HEK293 (cell line): Measurements from ENCODE around the gene PIK3C2A.
A peak's percentile ranks its signal among the peaks of the same experiment; 100 is the strongest.

ENCODE experiments used
- CTCF ChIA-PET: fragments of 350-600 bp; formaldehyde crosslinking; extraction: SDS; loops from one replicate; lab custom pipeline; 2021; ENCODE audit warnings: antibody characterized with exemption; lab: Yijun Ruan, JAX
- POLR2A ChIA-PET: fragments of 300-600 bp; formaldehyde crosslinking; extraction: SDS; loops from one replicate; lab custom pipeline; 2020; ENCODE audit warnings: antibody characterized with exemption, inconsistent platforms; lab: Yijun Ruan, JAX
- H3K27ac ChIP-seq: fragments of 200-500 bp; sonication (Bioruptor generic); 2 replicates; pipeline ENCODE4 v1.5.1; 2014; ENCODE audit warnings: low read depth, low read length, control low read depth, inconsistent platforms; ENCODE audit errors: extremely low read depth
- H3K36me3 ChIP-seq, 2 experiments: fragments of 200-500 bp in 1 of 2; sonication (Bioruptor generic) in 1 of 2; 1 replicate in 1 of 2; 2 replicates in 1 of 2; pipeline ENCODE4 v1.5.1; 2014 to 2017; ENCODE audit warnings: inconsistent platforms in 2 of 2, low read length in 2 of 2; ENCODE audit not compliant: control insufficient read depth in 2 of 2, insufficient read depth in 1 of 2
- H3K4me1 ChIP-seq: fragments of 200-500 bp; sonication (Bioruptor generic); 2 replicates; pipeline ENCODE4 v1.5.1; 2014; ENCODE audit warnings: mild to moderate bottlenecking, low read length, inconsistent platforms; ENCODE audit not compliant: control insufficient read depth, insufficient read depth
- H3K4me3 ChIP-seq: 2 replicates; pipeline ENCODE4 v1.5.1; 2011; ENCODE audit warnings: low read depth, mild to moderate bottlenecking, control low read depth, low read length, moderate library complexity
- H3K9me3 ChIP-seq: fragments of 200-500 bp; sonication (Bioruptor generic); 2 replicates; pipeline ENCODE4 v1.5.1; 2014; ENCODE audit warnings: low read depth, low read length, inconsistent platforms; ENCODE audit not compliant: control insufficient read depth, insufficient read depth
- BCL11B ChIP-seq: fragments of 450-650 bp; formaldehyde crosslinking; IDR thresholded peaks from 2 replicates; pipeline ENCODE4 v1.5.1; 2016; ENCODE audit warnings: low read depth, missing biosample characterization, missing genetic modification characterization
- GLI4 ChIP-seq: fragments of 450-650 bp; formaldehyde crosslinking; IDR thresholded peaks from 2 replicates; pipeline ENCODE4 v1.5.1; 2016; ENCODE audit warnings: missing biosample characterization, missing genetic modification characterization
- KLF7 ChIP-seq: fragments of 450-650 bp; formaldehyde crosslinking; IDR thresholded peaks from 2 replicates; pipeline ENCODE4 v1.5.1; 2016; ENCODE audit warnings: missing biosample characterization, missing genetic modification characterization, borderline replicate concordance
- SALL2 ChIP-seq: fragments of 450-650 bp; formaldehyde crosslinking; IDR thresholded peaks from 2 replicates; pipeline ENCODE4 v1.5.0; 2017; ENCODE audit warnings: missing biosample characterization, mild to moderate bottlenecking, missing genetic modification characterization, borderline replicate concordance
- SETDB1 ChIP-seq: IDR thresholded peaks from one replicate; pipeline ENCODE4 v1.6.1; 2017; ENCODE audit warnings: mild to moderate bottlenecking, low read length, moderate library complexity, mixed read lengths; ENCODE audit not compliant: insufficient read length
- SP3 ChIP-seq: fragments of 450-650 bp; formaldehyde crosslinking; IDR thresholded peaks from 2 replicates; pipeline ENCODE4 v1.5.1; 2016; ENCODE audit warnings: missing biosample characterization, missing genetic modification characterization
- YY1 ChIP-seq: fragments of 450-650 bp; formaldehyde crosslinking; IDR thresholded peaks from 2 replicates; pipeline ENCODE4 v1.5.1; 2018; ENCODE audit warnings: missing biosample characterization, missing genetic modification characterization
- ZBTB21 ChIP-seq: fragments of 450-650 bp; formaldehyde crosslinking; IDR thresholded peaks from 2 replicates; pipeline ENCODE4 v1.5.1; 2017; ENCODE audit warnings: missing biosample characterization, missing genetic modification characterization
- ZFHX2 ChIP-seq: fragments of 450-650 bp; formaldehyde crosslinking; conservative IDR thresholded peaks from 2 replicates; pipeline ENCODE4 v1.5.1; 2016; ENCODE audit warnings: missing biosample characterization, missing genetic modification characterization
- ZNF146 ChIP-seq: fragments of 450-650 bp; formaldehyde crosslinking; IDR thresholded peaks from 2 replicates; pipeline ENCODE4 v1.5.1; 2016; ENCODE audit warnings: missing biosample characterization, missing genetic modification characterization
- ZNF23 ChIP-seq: fragments of 450-650 bp; formaldehyde crosslinking; IDR thresholded peaks from 2 replicates; pipeline ENCODE4 v1.5.1; 2016; ENCODE audit warnings: missing biosample characterization, missing genetic modification characterization, borderline replicate concordance
- ZNF391 ChIP-seq: fragments of 450-650 bp; formaldehyde crosslinking; IDR thresholded peaks from 2 replicates; pipeline ENCODE4 v1.5.1; 2016; ENCODE audit warnings: low read depth, missing biosample characterization, missing genetic modification characterization, borderline replicate concordance
- ZNF416 ChIP-seq: fragments of 450-650 bp; formaldehyde crosslinking; IDR thresholded peaks from 2 replicates; pipeline ENCODE4 v1.5.1; 2016; ENCODE audit warnings: missing biosample characterization, missing genetic modification characterization
- ZNF529 ChIP-seq: fragments of 450-650 bp; formaldehyde crosslinking; IDR thresholded peaks from 2 replicates; pipeline ENCODE4 v1.5.1; 2017; ENCODE audit warnings: missing genetic modification characterization, missing biosample characterization; ENCODE audit not compliant: insufficient replicate concordance
- ZNF560 ChIP-seq: fragments of 450-650 bp; formaldehyde crosslinking; IDR thresholded peaks from 2 replicates; pipeline ENCODE4 v1.5.1; 2017; ENCODE audit warnings: missing biosample characterization, missing genetic modification characterization, borderline replicate concordance
- ZNF561 ChIP-seq: fragments of 450-650 bp; IDR thresholded peaks from 2 replicates; pipeline ENCODE4 v1.5.1; 2018; ENCODE audit warnings: missing biosample characterization, missing genetic modification characterization, borderline replicate concordance
- ZNF585B ChIP-seq: fragments of 450-650 bp; formaldehyde crosslinking; IDR thresholded peaks from 2 replicates; pipeline ENCODE4 v1.5.1; 2016; ENCODE audit warnings: missing biosample characterization, missing genetic modification characterization
- ZNF626 ChIP-seq: fragments of 450-650 bp; sonication (Bioruptor Pico); formaldehyde crosslinking; IDR thresholded peaks from 2 replicates; pipeline ENCODE4 v1.5.1; 2018; ENCODE audit warnings: missing biosample characterization, missing genetic modification characterization, inconsistent platforms
- ZSCAN23 ChIP-seq: fragments of 450-650 bp; formaldehyde crosslinking; IDR thresholded peaks from 2 replicates; pipeline ENCODE4 v1.5.1; 2016; ENCODE audit warnings: missing biosample characterization, missing genetic modification characterization
- ZXDB ChIP-seq: fragments of 450-650 bp; formaldehyde crosslinking; IDR thresholded peaks from 2 replicates; pipeline ENCODE4 v1.5.1; 2016; ENCODE audit warnings: missing biosample characterization, missing genetic modification characterization
- TF ChIP-seq, protein P1 (sequence below): fragments of 450-650 bp; formaldehyde crosslinking; IDR thresholded peaks from 2 replicates; pipeline ENCODE4 v1.5.1; 2017; ENCODE audit warnings: missing biosample characterization, mild to moderate bottlenecking, missing genetic modification characterization, moderate library complexity
- TF ChIP-seq, protein P2 (sequence below): fragments of 450-650 bp; formaldehyde crosslinking; IDR thresholded peaks from 2 replicates; pipeline ENCODE4 v1.5.1; 2016; ENCODE audit warnings: missing biosample characterization, missing genetic modification characterization
- TF ChIP-seq, protein P3 (sequence below): fragments of 450-650 bp; formaldehyde crosslinking; IDR thresholded peaks from 2 replicates; pipeline ENCODE4 v1.5.1; 2016; ENCODE audit warnings: missing biosample characterization, missing genetic modification characterization

PIK3C2A gene

DNA sequence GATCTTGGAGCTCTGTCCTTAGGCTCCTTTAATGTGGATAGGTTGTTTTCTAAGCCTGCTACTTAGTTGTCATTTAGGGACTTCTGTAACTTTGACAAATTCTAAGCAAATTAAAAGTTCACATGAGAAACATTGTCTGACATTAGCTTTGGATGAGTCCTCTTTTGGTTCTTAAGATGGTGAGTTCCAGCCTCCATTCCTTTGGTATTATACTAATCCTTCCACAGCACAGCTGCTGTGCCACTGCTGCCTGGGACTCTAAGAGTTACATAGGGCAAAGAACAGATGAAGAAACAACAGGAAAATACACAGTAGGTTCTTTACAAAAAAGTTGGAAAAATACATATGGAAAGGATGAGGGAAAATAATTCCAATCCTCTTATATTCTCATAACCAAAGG, 25.3 kb upstream of the PIK3C2A start:
- Histone ChIP-seq H3K9me3 (no peaks in the 10 kb centered on the region), H3K4me3 (no peak overlapping the region), H3K4me1 (no peaks in the 10 kb centered on the region), H3K36me3 (no peaks in the 10 kb centered on the region), H3K27ac (no peak overlapping the region)
- POLR2A ChIA-PET, result no interaction called here
- CTCF ChIA-PET, result interaction anchor here (0.8 to 1.9 kb wide), 5 partner anchors 17 to 295 kb away, joined by 3 to 5 read pairs (median 5); no protein-coding TSS in a partner anchor
- TF ChIP-seq GLI4 (no peak), SP3 (no peak), ZNF416 (tag by site-specific recombination) (no peak), ZNF626 (no peak), ZNF23 (tag by site-specific recombination) (no peak), SETDB1 (no peak), ZSCAN23 (tag by site-specific recombination) (no peak), ZNF560 (tag by site-specific recombination) (no peak), ZNF585B (no peak), YY1 (tag by site-specific recombination) (no peak), ZNF529 (tag by site-specific recombination) (no peak), ZNF561 (no peak), ZBTB21 (tag by site-specific recombination) (no peak)
- TF ChIP-seq, protein P1, sequence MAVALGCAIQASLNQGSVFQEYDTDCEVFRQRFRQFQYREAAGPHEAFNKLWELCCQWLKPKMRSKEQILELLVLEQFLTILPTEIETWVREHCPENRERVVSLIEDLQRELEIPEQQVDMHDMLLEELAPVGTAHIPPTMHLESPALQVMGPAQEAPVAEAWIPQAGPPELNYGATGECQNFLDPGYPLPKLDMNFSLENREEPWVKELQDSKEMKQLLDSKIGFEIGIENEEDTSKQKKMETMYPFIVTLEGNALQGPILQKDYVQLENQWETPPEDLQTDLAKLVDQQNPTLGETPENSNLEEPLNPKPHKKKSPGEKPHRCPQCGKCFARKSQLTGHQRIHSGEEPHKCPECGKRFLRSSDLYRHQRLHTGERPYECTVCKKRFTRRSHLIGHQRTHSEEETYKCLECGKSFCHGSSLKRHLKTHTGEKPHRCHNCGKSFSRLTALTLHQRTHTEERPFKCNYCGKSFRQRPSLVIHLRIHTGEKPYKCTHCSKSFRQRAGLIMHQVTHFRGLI (tag by site-specific recombination), result no peak
- TF ChIP-seq, protein P2, sequence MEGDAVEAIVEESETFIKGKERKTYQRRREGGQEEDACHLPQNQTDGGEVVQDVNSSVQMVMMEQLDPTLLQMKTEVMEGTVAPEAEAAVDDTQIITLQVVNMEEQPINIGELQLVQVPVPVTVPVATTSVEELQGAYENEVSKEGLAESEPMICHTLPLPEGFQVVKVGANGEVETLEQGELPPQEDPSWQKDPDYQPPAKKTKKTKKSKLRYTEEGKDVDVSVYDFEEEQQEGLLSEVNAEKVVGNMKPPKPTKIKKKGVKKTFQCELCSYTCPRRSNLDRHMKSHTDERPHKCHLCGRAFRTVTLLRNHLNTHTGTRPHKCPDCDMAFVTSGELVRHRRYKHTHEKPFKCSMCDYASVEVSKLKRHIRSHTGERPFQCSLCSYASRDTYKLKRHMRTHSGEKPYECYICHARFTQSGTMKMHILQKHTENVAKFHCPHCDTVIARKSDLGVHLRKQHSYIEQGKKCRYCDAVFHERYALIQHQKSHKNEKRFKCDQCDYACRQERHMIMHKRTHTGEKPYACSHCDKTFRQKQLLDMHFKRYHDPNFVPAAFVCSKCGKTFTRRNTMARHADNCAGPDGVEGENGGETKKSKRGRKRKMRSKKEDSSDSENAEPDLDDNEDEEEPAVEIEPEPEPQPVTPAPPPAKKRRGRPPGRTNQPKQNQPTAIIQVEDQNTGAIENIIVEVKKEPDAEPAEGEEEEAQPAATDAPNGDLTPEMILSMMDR (tag by site-specific recombination), result no peak
- TF ChIP-seq, protein P3, sequence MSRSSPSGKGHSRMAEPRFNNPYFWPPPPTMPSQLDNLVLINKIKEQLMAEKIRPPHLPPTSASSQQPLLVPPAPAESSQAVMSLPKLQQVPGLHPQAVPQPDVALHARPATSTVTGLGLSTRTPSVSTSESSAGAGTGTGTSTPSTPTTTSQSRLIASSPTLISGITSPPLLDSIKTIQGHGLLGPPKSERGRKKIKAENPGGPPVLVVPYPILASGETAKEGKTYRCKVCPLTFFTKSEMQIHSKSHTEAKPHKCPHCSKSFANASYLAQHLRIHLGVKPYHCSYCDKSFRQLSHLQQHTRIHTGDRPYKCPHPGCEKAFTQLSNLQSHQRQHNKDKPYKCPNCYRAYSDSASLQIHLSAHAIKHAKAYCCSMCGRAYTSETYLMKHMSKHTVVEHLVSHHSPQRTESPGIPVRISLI, result no peak

DNA sequence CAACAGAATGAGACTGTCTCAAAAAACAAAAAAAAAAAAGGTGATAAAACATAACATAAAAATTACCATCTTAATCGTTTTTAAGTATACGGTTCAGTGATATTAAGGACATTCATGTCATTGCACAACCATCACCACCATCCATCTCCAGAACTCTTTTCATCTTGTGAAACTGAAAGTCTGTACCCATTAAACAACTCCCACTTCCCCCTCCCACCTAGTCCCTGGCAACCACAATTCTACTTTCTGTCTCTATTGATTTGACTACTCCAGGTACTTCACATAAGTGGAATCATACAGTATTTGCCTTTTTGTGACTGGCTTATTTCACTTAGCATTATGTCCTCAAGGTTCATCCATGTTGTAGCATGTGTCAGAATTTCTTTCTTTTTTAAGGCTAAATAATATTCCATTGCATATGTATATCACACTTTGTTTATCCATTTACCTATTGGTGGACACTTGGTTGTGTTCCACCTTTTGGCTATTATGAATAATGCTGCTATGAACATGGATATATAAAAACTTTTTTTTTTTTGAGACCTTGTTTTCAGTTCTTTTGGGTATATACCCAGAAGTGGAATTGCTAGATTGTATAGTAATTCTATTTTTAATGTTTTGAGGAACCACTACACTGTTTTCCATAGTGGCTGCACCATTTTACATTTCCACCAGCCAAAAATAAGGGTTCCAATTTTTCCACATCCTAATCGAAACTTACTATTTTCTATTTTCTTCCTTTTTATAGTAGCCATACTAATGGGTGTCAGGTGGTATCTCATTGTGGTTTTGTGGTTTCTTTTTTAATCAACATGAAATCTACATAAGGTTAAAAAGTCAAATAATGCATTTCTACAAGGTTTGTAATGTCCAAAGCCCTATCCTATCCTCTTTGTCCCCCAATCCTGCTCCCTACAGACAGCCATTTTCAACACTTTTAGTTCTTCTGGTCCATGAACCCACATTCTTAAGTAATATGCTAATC, 23.4 kb upstream of the PIK3C2A start:
- TF ChIP-seq BCL11B (tag by site-specific recombination), result no peak
- no peak for TF ChIP-seq KLF7 (tag by site-specific recombination)
- TF ChIP-seq ZNF391 (tag by site-specific recombination), result no peak
- TF ChIP-seq ZNF146 (tag by site-specific recombination), result peak; percentile 10; the same call in 1 of the 2 replicates
- peak; percentile 33; the same call in 1 of the 2 replicates for TF ChIP-seq ZFHX2
- no peak for TF ChIP-seq ZXDB
- TF ChIP-seq SALL2 (tag by site-specific recombination), result no peak
- TF ChIP-seq, all 188 proteins: peak for 2
- ChIA-PET POLR2A (interaction anchor here (1.1 to 1.2 kb wide), 2 partner anchors 23 to 45 kb away, joined by 5 read pairs; partner anchors contain the start of genes NUCB2 and PIK3C2A), CTCF (interaction anchor here (0.7 to 2.5 kb wide), 21 partner anchors 8 to 297 kb away, joined by 3 to 25 read pairs (median 5); partner anchors contain the start of gene NUCB2)
- Histone ChIP-seq H3K4me3 (no peak overlapping the region), H3K36me3 (no peaks in the 10 kb centered on the region), H3K27ac (no peak overlapping the region), H3K4me1 (no peaks in the 10 kb centered on the region), H3K9me3 (no peaks in the 10 kb centered on the region)
